GM12874 (cell line): ENCODE results near the gene SEPTIN1.

ENCODE experiments used
- TF ChIP-seq, protein P1 (sequence below): IDR thresholded peaks from 2 replicates; pipeline ENCODE4 v1.5.1; 2011; ENCODE audit warnings: low read depth, mild to moderate bottlenecking, control low read depth, low read length, moderate library complexity; ENCODE audit not compliant: insufficient read depth

Gene SEPTIN1

DNA sequence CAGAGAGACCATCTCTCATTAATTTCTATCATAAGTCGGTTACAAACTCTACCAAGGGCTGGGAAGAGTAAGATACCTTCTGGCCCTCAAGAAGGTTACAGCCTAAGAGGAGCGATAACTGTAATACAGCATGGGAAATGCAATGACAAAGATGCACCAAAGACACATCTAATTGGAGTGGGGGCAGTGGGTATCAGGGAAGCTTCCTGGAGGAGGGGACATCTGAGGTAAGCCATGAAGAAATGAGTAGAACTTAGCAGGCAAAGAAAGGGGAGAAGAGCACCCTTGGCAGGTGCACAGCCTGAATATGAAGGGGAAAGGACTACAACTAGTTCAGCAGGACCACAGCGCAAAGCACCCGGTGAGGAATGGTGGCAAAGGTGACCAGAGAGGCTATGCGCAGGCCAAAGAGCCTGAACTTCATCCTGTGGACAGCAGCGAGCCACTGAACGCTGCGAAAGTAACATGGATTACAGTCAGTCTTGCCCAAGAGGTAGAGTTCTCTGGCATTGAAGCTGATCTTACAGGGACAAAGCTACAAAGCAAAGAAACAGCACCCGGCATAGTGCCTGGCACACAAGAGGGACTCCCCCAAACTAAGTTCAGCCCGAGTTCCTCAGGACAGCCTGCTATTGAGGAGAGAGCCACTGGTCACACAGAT lies 14.9 kb downstream of the SEPTIN1 start:
- TF ChIP-seq, protein P1, sequence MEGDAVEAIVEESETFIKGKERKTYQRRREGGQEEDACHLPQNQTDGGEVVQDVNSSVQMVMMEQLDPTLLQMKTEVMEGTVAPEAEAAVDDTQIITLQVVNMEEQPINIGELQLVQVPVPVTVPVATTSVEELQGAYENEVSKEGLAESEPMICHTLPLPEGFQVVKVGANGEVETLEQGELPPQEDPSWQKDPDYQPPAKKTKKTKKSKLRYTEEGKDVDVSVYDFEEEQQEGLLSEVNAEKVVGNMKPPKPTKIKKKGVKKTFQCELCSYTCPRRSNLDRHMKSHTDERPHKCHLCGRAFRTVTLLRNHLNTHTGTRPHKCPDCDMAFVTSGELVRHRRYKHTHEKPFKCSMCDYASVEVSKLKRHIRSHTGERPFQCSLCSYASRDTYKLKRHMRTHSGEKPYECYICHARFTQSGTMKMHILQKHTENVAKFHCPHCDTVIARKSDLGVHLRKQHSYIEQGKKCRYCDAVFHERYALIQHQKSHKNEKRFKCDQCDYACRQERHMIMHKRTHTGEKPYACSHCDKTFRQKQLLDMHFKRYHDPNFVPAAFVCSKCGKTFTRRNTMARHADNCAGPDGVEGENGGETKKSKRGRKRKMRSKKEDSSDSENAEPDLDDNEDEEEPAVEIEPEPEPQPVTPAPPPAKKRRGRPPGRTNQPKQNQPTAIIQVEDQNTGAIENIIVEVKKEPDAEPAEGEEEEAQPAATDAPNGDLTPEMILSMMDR = no peak

DNA sequence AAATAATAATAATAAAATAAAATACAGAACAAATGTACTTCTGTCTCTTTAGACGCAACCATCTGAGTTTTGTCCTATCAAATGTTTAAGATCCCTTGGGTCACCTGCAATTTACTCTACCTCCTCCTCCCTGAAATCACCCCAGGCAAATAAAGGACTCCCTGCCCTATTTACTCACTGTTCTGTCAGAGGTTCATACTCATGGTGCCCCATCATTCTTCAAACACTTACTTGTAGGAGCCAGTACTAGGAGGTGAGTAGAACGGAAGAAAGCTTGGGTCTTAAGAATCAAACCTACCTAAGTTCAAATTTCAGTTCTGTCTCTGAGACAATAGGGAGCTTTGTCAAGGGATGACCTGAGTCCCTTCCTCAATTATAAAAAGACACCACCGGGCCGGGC lies 15.8 kb downstream of the SEPTIN1 start:
- TF ChIP-seq, protein P1 = no peak

DNA sequence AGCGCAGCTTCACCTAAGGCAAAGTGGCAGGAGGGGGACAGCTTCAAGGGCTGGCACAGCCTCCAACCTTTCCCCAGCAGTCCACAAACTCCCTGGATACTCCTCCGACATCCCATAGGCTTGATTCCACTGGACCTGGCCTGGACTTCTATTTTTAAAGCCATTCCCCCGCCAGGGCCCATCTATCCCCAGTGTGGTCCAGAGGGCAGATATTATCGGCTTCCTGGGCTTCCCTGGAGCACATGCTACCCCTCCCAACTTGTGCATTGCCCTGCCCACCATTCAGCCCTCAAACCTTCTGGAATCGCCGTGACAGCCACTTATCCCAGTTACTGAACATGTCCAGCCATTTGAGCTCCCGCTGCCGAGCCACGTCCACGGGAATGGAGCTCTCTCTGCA lies 17.2 kb downstream of the SEPTIN1 start:
- TF ChIP-seq, protein P1 = no peak

- TF ChIP-seq, protein P1 = no peak
These were observed 21.2 kb downstream of the SEPTIN1 start for GRCh38 chr16:30361180-30361579.

GRCh38 chr16:30359871-30360170 lies 22.5 kb downstream of the SEPTIN1 start:
- TF ChIP-seq, protein P1 = no peak

GRCh38 chr16:30358990-30359870 lies 23.1 kb downstream of the SEPTIN1 start:
- TF ChIP-seq, protein P1 = no peak

DNA sequence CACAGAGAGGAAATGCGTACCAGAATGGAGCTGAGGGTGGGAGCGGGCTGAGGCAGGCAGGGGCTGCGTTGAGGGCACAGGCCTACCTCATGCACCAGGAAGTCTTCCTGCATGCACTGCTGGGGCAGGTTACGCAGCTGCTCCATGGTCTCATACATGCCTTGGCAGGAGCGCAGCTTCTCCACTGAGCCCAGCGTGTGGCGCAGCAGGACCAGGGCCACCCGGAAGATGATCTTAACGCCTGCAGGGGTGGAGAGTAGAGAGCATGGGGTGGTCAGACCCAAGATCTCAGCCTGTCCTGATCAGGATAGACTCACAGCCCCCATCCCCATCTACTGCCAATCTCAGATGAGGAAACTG lies 23.8 kb downstream of the SEPTIN1 start:
- TF ChIP-seq, protein P1 = no peak
